IMR-90 (cell line): ENCODE results near the gene LRSAM1. TPM values are rescaled to one million over a fixed set of nuclear protein-coding genes. Genes with fewer than 3 reads are reported as not detected.

Source experiments
- ATAC-seq: fragments of 200-7000 bp; cut with Tn5 transposase; 2 replicates; pipeline ENCODE4 v1.9.1; 2020; ENCODE audit warnings: low read depth, mild to moderate bottlenecking, moderate library complexity
- BruUV-seq: library from RNA; stranded (reverse); fragments of 400-500 nt; replicated peaks from 2 replicates; lab custom pipeline; 2021; lab: Mats Ljungman, UMichigan
- CTCF ChIA-PET: fragments of 300-600 bp; formaldehyde crosslinking; extraction: SDS; loops from one replicate; lab custom pipeline; 2021; ENCODE audit warnings: antibody characterized with exemption; lab: Yijun Ruan, JAX
- POLR2A ChIA-PET: fragments of 300-600 bp; sonication (Branson Sonifier 250); formaldehyde crosslinking; loops from one replicate; lab custom pipeline; 2022; ENCODE audit warnings: antibody characterized with exemption; ENCODE audit not compliant: unreplicated experiment; lab: Charles Lee
- DNase-seq: peaks from one replicate; pipeline ENCODE4 v3.0.0; 2013
- H2AFZ ChIP-seq: replicated peaks from 2 replicates; pipeline ENCODE3; 2013; ENCODE audit warnings: low read length, mild to moderate bottlenecking; ENCODE audit not compliant: poor library complexity
- H2AK5ac ChIP-seq: 2 replicates; pipeline ENCODE4 v1.6.1; 2013; ENCODE audit warnings: low read depth, low read length, inconsistent platforms
- H2AK9ac ChIP-seq: replicated peaks from 2 replicates; pipeline ENCODE3; 2013; ENCODE audit warnings: mild to moderate bottlenecking, low read depth, low read length, moderate library complexity; ENCODE audit not compliant: poor library complexity
- H2BK120ac ChIP-seq: 2 replicates; pipeline ENCODE4 v1.6.1; 2013; ENCODE audit warnings: low read depth, low read length, inconsistent platforms
- H2BK15ac ChIP-seq: 3 replicates; pipeline ENCODE4 v1.6.1; 2013; ENCODE audit warnings: low read depth, low read length, inconsistent platforms
- H2BK20ac ChIP-seq: 2 replicates; pipeline ENCODE4 v1.6.1; 2013; ENCODE audit warnings: low read depth, mild to moderate bottlenecking, inconsistent platforms, low read length, moderate library complexity
- H2BK5ac ChIP-seq: 2 replicates; pipeline ENCODE4 v1.6.1; 2013; ENCODE audit warnings: mild to moderate bottlenecking, low read depth, low read length, inconsistent platforms; ENCODE audit not compliant: poor library complexity, severe bottlenecking
- H3K14ac ChIP-seq: replicated peaks from 2 replicates; pipeline ENCODE4 v1.6.1; 2013; ENCODE audit warnings: low read depth, low read length, inconsistent platforms
- H3K18ac ChIP-seq: 2 replicates; pipeline ENCODE4 v1.6.1; 2013; ENCODE audit warnings: low read depth, low read length, control low read depth
- H3K23ac ChIP-seq: 2 replicates; pipeline ENCODE4 v1.6.1; 2013; ENCODE audit warnings: low read depth, low read length, inconsistent platforms
- H3K27ac ChIP-seq: 2 replicates; pipeline ENCODE4 v1.5.1; 2013; ENCODE audit warnings: mild to moderate bottlenecking, control low read depth, low read length; ENCODE audit not compliant: insufficient read depth
- H3K27me3 ChIP-seq: 2 replicates; pipeline ENCODE4 v1.6.1; 2013; ENCODE audit warnings: low read length; ENCODE audit not compliant: control insufficient read depth, insufficient read depth
- H3K36me3 ChIP-seq: 2 replicates; pipeline ENCODE4 v1.6.1; 2013; ENCODE audit warnings: low read length, mixed read lengths; ENCODE audit not compliant: control insufficient read depth, insufficient read depth
- H3K4ac ChIP-seq: 2 replicates; pipeline ENCODE4 v1.6.1; 2013; ENCODE audit warnings: low read depth, low read length, inconsistent platforms
- H3K4me1 ChIP-seq: 2 replicates; pipeline ENCODE4 v1.6.1; 2013; ENCODE audit warnings: low read length, mixed read lengths; ENCODE audit not compliant: control insufficient read depth, insufficient read depth
- H3K4me2 ChIP-seq: 2 replicates; pipeline ENCODE4 v1.6.1; 2013; ENCODE audit warnings: low read depth, mild to moderate bottlenecking, control low read depth, low read length, moderate library complexity
- H3K4me3 ChIP-seq: 2 replicates; pipeline ENCODE4 v1.5.1; 2013; ENCODE audit warnings: low read depth, mild to moderate bottlenecking, control low read depth, low read length, moderate library complexity; ENCODE audit not compliant: insufficient read depth
- H3K56ac ChIP-seq: 2 replicates; pipeline ENCODE4 v1.6.1; 2013; ENCODE audit warnings: low read length, inconsistent platforms; ENCODE audit not compliant: insufficient read depth; ENCODE audit errors: extremely low read depth
- H3K79me1 ChIP-seq, 2 experiments: 2 replicates each; pipeline ENCODE4 v1.6.1; 2013; ENCODE audit warnings: low read length in 2 of 2, inconsistent platforms in 1 of 2, low read depth in 1 of 2
- H3K9ac ChIP-seq: 2 replicates; pipeline ENCODE4 v1.6.1; 2013; ENCODE audit warnings: low read depth, low read length, control low read depth
- H3K9me1 ChIP-seq: 2 replicates; pipeline ENCODE4 v1.6.1; 2013; ENCODE audit warnings: low read length, inconsistent platforms; ENCODE audit not compliant: insufficient read depth
- H3K9me3 ChIP-seq: 2 replicates; pipeline ENCODE4 v1.6.1; 2013; ENCODE audit warnings: low read length; ENCODE audit not compliant: control insufficient read depth, insufficient read depth
- H4K20me1 ChIP-seq: 2 replicates; pipeline ENCODE4 v1.6.1; 2013; ENCODE audit warnings: low read length, inconsistent platforms; ENCODE audit not compliant: insufficient read depth
- H4K5ac ChIP-seq: 2 replicates; pipeline ENCODE4 v1.6.1; 2013; ENCODE audit warnings: mild to moderate bottlenecking, low read depth, low read length, control low read depth
- H4K8ac ChIP-seq, 2 experiments: 2 replicates each; pipeline ENCODE4 v1.6.1; 2013; ENCODE audit warnings: low read depth in 2 of 2, low read length in 2 of 2, control low read depth in 1 of 2, inconsistent platforms in 1 of 2
- H4K91ac ChIP-seq: 2 replicates; pipeline ENCODE4 v1.6.1; 2013; ENCODE audit warnings: low read depth, low read length, inconsistent platforms; ENCODE audit not compliant: insufficient read depth
- CHD1 ChIP-seq: IDR thresholded peaks from 2 replicates; pipeline ENCODE4 v1.6.1; 2012; ENCODE audit warnings: low read depth, low read length, improper control_type of control experiment
- CTCF ChIP-seq: conservative IDR thresholded peaks from 2 replicates; pipeline ENCODE4 v1.5.1; 2012; ENCODE audit warnings: mild to moderate bottlenecking, low read depth, low read length, improper control_type of control experiment
- ELK1 ChIP-seq: fragments of 150-350 bp; IDR thresholded peaks from 2 replicates; pipeline ENCODE4 v1.6.1; 2016; ENCODE audit warnings: low read depth, mild to moderate bottlenecking, low read length, moderate library complexity, borderline replicate concordance
- MAFK ChIP-seq: IDR thresholded peaks from 2 replicates; pipeline ENCODE4 v1.6.1; 2012; ENCODE audit warnings: low read depth, low read length, improper control_type of control experiment
- MAZ ChIP-seq: IDR thresholded peaks from 2 replicates; pipeline ENCODE4 v1.6.1; 2012; ENCODE audit warnings: low read depth, mild to moderate bottlenecking, low read length, improper control_type of control experiment, moderate library complexity, borderline replicate concordance
- POLR2A ChIP-seq: IDR thresholded peaks from 2 replicates; pipeline ENCODE4 v1.6.1; 2012; ENCODE audit warnings: mild to moderate bottlenecking, low read depth, low read length
- RAD21 ChIP-seq: IDR thresholded peaks from 2 replicates; pipeline ENCODE4 v1.6.1; 2012; ENCODE audit warnings: low read length, improper control_type of control experiment
- RFX5 ChIP-seq: IDR thresholded peaks from 2 replicates; pipeline ENCODE4 v1.8.0; 2012; ENCODE audit warnings: low read depth, mild to moderate bottlenecking, low read length, moderate library complexity
- SMC3 ChIP-seq: fragments of 150-350 bp; IDR thresholded peaks from 2 replicates; pipeline ENCODE4 v1.6.1; 2016; ENCODE audit warnings: low read depth, mild to moderate bottlenecking, antibody characterized with exemption, low read length, moderate library complexity
- USF2 ChIP-seq: fragments of 150-350 bp; IDR thresholded peaks from 2 replicates; pipeline ENCODE4 v1.6.1; 2017; ENCODE audit warnings: mild to moderate bottlenecking, antibody characterized with exemption, low read length, low read depth
- WGBS, 2 experiments: methylation state at CpG; one replicate each; pipeline versions ENCODE4 v1.1.5 to v1.1.7; 2013; ENCODE audit warnings: missing lambda C conversion rate in 2 of 2; ENCODE audit not compliant: insufficient read length in 1 of 2; ENCODE audit errors: extremely low coverage in 2 of 2; 5-methylcytosine and 5-hydroxymethylcytosine counted together
- dilution Hi-C: fragments of 300-500 bp; cut with HindIII; formaldehyde crosslinking; loops from one replicate; pipeline ENCODE4 v1.14.3; 2018; ENCODE audit warnings: low sequenced_read_pairs; ENCODE audit not compliant: unreplicated experiment
- in situ Hi-C: fragments of 300-500 bp; cut with MboI; formaldehyde crosslinking; loops from 3 replicates; pipeline ENCODE4 v1.14.3; 2019; ENCODE audit warnings: low sequenced_read_pairs, inconsistent platforms, mixed read lengths
- intact Hi-C: fragments of 100-400 bp; cut with micrococcal nuclease; formaldehyde crosslinking; loops from 2 replicates; pipeline ENCODE4 v1.10.0; 2022
- polyA plus RNA-seq, 3 experiments: library from polyadenylated mRNA; depleted of rRNA; stranded (reverse); fragments of >200 nt; gene quantifications; 2 replicates each; pipeline ENCODE4 v1.2.3, GENCODE V29; 2012; ENCODE audit warnings: low replicate concordance in 1 of 3
- total RNA-seq: library from RNA; depleted of rRNA; stranded (reverse); fragments of >200 nt; gene quantifications from 2 replicates; pipeline ENCODE4 v1.2.3, GENCODE V29; 2012

LRSAM1 gene
- total and polyA plus RNA-seq, 2 of the 4 experiments (the other 2 are of a cell fraction) = 3.0 to 9.3 TPM

GRCh38 chr9:127452691-127453090 is 1.4 kb downstream of the LRSAM1 start:
- intact Hi-C loops = loop anchor here (5.0 kb wide), 1 partner anchor 135 kb away; no protein-coding TSS in a partner anchor
- Histone ChIP-seq H4K20me1 (peaks cover 35% of the 10 kb centered on the region), H3K4me2 (peak overlapping the region; percentile 80), H3K18ac (no peak overlapping the region), H2BK120ac (no peak overlapping the region), H3K4ac (peak overlapping the region; percentile 92), H3K23ac (no peak overlapping the region), H4K8ac (peak overlapping the region; percentile 74 to 90; a peak in 2 of 4 replicates), H3K36me3 (peaks cover 41% of the 10 kb centered on the region), H3K4me1 (peaks cover 13% of the 10 kb centered on the region), H3K9ac (no peak overlapping the region), H2AK9ac (peak overlapping the region; percentile 100), H3K9me1 (peaks cover 27% of the 10 kb centered on the region), H3K4me3 (no peak overlapping the region), H3K14ac (peak overlapping the region; percentile 73; the same call in 1 of the 2 replicates), H3K56ac (no peak overlapping the region), H4K91ac (peak overlapping the region; percentile 86; the same call in 1 of the 2 replicates), H2AK5ac (peak overlapping the region; percentile 89), H3K9me3 (no peaks in the 10 kb centered on the region), H3K27ac (no peak overlapping the region), H2BK15ac (no peak overlapping the region), H2BK20ac (no peak overlapping the region; the same call in 1 of the 2 replicates), H4K5ac (peak overlapping the region; percentile 16; the same call in 1 of the 2 replicates), H2BK5ac (no peak overlapping the region), H3K27me3 (no peaks in the 10 kb centered on the region), H2AFZ (peak overlapping the region; percentile 92), H3K79me1 (peaks cover 29 to 55% of the 10 kb centered on the region in 2 experiments)
- ChIA-PET POLR2A (no interaction called here), CTCF (interaction anchor here (0.6 kb wide), 1 partner anchor 356 kb away, joined by 4 read pairs; no protein-coding TSS in a partner anchor)
- TF ChIP-seq USF2 (no peak), MAFK (no peak), SMC3 (no peak), CTCF (no peak), ELK1 (no peak), CHD1 (no peak), RFX5 (no peak), MAZ (no peak), POLR2A (no peak), RAD21 (no peak)
- 60% methylated on average over 1 of the region's 4 CpGs; no CpG with 5 or more reads in 1 of the 2 experiments for WGBS, 2 experiments
- no TSS peak for BruUV-seq
- peak; percentile 17 for DNase-seq
- no peak for ATAC-seq
- dilution Hi-C loops = no loop called here
- in situ Hi-C loops = no loop called here
